Measurements from ENCODE around the gene ATP7A.
"Not testable (repeated sequence)": the region's sequence is repeated elsewhere in the genome, so short reads cannot be mapped to it uniquely, and the experiment has no call there.

ATP7A gene

DNA sequence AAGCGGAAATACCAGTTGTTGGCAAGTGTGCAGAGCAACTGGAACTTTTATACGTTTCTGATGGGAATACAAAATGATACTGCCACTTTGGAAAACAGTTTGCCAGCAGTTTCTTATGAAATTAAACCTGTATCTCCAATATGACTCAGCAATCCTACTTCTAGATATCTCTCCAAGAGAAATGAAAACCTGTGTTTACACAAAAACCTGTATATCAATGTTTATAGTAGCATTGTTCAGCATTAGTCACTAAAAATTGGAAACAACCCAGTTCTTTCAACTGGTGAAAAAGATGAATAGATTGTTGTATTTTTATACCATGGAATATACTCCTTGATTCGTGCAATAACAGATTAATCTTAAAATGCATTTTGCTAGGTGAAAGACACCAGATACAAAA lies 26.8 kb downstream of the ATP7A start:
- H3K9me3 ChIP-seq (ENCODE audit: severe bottlenecking), result peaks cover 3% of the 10 kb centered on the region
- no peaks in the 10 kb centered on the region for H3K27me3 ChIP-seq (ENCODE audit: insufficient read depth, low read depth, severe bottlenecking)
- H3K27ac ChIP-seq, result no peak overlapping the region
- DNase-seq, result no peak
- no peak overlapping the region for H3K4me3 ChIP-seq (ENCODE audit: low read depth, low read length)
- TF ChIP-seq, protein P1, sequence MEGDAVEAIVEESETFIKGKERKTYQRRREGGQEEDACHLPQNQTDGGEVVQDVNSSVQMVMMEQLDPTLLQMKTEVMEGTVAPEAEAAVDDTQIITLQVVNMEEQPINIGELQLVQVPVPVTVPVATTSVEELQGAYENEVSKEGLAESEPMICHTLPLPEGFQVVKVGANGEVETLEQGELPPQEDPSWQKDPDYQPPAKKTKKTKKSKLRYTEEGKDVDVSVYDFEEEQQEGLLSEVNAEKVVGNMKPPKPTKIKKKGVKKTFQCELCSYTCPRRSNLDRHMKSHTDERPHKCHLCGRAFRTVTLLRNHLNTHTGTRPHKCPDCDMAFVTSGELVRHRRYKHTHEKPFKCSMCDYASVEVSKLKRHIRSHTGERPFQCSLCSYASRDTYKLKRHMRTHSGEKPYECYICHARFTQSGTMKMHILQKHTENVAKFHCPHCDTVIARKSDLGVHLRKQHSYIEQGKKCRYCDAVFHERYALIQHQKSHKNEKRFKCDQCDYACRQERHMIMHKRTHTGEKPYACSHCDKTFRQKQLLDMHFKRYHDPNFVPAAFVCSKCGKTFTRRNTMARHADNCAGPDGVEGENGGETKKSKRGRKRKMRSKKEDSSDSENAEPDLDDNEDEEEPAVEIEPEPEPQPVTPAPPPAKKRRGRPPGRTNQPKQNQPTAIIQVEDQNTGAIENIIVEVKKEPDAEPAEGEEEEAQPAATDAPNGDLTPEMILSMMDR (IDR thresholded peaks at IDR 0.05; ENCODE audit: low read depth, low read length), result no peak
- no peaks in the 10 kb centered on the region for H3K36me3 ChIP-seq

DNA sequence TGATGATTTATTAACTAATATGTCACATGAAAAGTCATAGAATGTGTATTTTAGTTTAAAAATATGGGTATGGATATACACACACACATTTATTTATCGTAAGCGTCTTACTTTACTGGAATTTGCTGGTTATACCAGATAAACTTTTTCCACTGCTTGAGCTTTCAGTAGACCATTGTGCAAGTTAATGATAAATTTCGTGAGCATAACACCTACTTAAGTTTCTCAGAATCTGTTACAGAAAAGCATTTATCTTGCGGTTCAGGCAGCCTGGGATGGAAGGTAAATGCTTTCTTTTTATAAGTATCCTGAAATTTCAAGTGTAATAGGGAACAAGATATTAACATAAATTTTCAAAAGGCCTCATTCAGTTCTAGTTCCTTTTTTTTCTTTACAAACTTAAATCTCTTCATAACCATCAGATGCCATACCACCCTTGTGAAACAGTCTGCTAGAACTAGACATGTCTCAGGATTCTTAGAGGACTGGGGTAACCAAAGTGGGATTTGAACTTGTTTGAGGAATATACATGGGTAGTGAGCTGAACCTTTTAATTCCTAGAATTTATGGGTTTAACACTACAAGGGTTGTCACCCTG lies 27.7 kb downstream of the ATP7A start:
- TF ChIP-seq, protein P1 (IDR thresholded peaks at IDR 0.05; ENCODE audit: low read depth, low read length), result no peak
- no peak for DNase-seq
- no peak overlapping the region for H3K4me3 ChIP-seq (ENCODE audit: low read depth, low read length)
- no peak overlapping the region for H3K27ac ChIP-seq
- no peaks in the 10 kb centered on the region for H3K36me3 ChIP-seq
- no peaks in the 10 kb centered on the region for H3K27me3 ChIP-seq (ENCODE audit: insufficient read depth, low read depth, severe bottlenecking)
- H3K9me3 ChIP-seq (ENCODE audit: severe bottlenecking), result peaks cover under 1% of the 10 kb centered on the region

DNA sequence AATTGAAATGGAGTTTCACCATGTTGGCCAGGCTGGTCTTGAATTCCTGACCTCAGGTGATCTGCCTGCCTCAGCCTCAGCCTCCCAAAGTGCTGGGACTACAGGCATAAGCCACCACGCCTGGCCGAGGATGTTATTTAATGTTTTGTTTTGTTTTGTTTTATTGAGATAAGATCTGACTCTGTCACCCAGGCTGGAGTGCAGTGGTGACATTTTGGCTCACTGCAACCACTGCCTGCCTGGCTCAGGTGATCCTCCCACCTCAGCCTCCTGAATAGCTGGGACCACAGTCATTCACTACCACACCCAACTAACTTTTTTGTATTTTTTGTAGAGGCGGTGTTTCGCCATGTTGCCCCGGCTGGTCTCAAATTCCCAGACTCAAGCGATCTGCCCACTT lies 34.5 kb downstream of the ATP7A start:
- H3K4me3 ChIP-seq (ENCODE audit: low read depth, low read length); H3K27ac ChIP-seq; H3K36me3 ChIP-seq; H3K27me3 ChIP-seq (ENCODE audit: insufficient read depth, low read depth, severe bottlenecking); H3K9me3 ChIP-seq (ENCODE audit: severe bottlenecking); DNase-seq: not testable (repeated sequence)

DNA sequence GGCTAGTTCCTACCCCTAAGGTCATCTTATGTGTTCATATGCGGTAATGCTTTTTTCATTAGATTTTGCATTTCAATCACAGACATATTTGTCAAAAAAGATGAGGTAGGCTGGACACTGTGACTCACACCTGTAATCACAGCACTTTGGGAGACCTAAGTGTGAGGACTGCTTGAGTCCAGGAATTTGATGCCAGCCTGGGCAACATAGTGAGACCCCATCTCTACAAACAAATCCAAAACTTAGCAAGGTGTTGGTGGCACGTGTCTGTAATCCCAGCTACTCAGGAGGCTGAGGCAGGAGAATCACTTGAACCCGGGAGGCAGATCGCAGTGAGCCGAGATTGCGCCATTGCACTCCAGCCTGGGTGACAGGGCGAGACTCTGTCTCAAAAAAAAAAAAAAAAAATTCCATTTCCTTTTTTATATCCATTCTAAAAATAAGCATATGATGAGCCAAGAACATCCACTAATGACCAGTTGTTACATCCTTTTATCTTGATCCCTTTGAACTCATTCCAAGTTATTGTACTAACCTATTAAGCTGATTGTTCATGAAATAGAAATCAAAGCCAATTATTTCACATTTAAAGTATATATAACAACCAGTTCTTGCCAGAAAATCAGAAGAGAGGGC lies 35.5 kb downstream of the ATP7A start:
- H3K36me3 ChIP-seq, result no peaks in the 10 kb centered on the region
- no peak for DNase-seq
- no peak overlapping the region for H3K4me3 ChIP-seq (ENCODE audit: low read depth, low read length)
- TF ChIP-seq, protein P1 (IDR thresholded peaks at IDR 0.05; ENCODE audit: low read depth, low read length), result no peak
- H3K9me3 ChIP-seq (ENCODE audit: severe bottlenecking), result no peaks in the 10 kb centered on the region
- no peak overlapping the region for H3K27ac ChIP-seq
- H3K27me3 ChIP-seq (ENCODE audit: insufficient read depth, low read depth, severe bottlenecking), result no peaks in the 10 kb centered on the region

DNA sequence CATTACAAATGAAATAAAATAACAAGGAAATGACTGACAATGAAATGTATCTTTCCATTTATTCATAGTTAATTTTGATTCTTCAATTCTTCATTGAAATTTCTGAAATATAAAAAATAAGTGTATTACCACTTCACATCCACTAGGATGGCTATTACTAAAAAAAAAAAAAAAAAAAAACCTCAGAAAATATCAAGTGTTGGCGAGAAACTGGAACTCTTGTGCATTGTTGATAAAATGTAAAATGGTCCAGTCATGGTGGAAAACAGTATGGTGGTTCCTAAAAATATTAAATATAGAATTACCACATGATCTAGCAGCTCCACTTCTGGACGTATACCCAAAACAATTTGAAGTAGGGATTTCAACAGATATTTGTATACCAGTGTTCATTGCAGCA lies 36.1 kb downstream of the ATP7A start:
- H3K27me3 ChIP-seq (ENCODE audit: insufficient read depth, low read depth, severe bottlenecking), result no peaks in the 10 kb centered on the region

DNA sequence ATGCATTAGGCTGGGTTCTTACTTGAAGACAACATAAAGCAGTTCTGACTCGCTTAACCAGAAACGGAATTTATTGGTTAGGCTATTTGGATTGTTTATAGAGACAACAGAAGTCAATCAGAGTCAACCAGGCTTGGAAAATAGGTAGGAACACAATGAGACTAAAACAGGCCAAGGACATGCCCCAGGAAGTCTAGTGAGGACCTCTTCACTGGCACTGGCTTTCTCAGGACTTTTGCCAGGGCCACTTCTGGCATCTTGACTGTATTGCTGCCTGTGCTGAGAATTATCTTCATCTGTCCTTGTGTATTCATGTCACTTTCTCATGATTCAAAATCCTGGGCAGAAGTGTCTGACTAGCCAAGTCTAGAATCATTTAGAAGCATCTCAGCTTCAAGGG lies 39.3 kb downstream of the ATP7A start:
- H3K27me3 ChIP-seq (ENCODE audit: insufficient read depth, low read depth, severe bottlenecking), result no peaks in the 10 kb centered on the region
- no peak overlapping the region for H3K27ac ChIP-seq
- no peaks in the 10 kb centered on the region for H3K9me3 ChIP-seq (ENCODE audit: severe bottlenecking)
- no peak for DNase-seq
- no peak overlapping the region for H3K4me3 ChIP-seq (ENCODE audit: low read depth, low read length)
- TF ChIP-seq, protein P1 (IDR thresholded peaks at IDR 0.05; ENCODE audit: low read depth, low read length), result no peak
- H3K36me3 ChIP-seq, result no peaks in the 10 kb centered on the region

More for the DNA sequence above, 36.1 kb downstream of the ATP7A start:
- no peak for DNase-seq
- Histone ChIP-seq H3K4me3 (ENCODE audit: low read depth, low read length) (no peak overlapping the region), H3K9me3 (ENCODE audit: severe bottlenecking) (no peaks in the 10 kb centered on the region), H3K36me3 (no peaks in the 10 kb centered on the region), H3K27ac (no peak overlapping the region)
- TF ChIP-seq, protein P1 (IDR thresholded peaks at IDR 0.05; ENCODE audit: low read depth, low read length), result no peak
